OCI-LY3 (cell line): ENCODE results near the gene MTOR.
"Not testable (repeated sequence)": the region's sequence is repeated elsewhere in the genome, so short reads cannot be mapped to it uniquely, and the experiment has no call there.

Source experiments
- H2AFZ ChIP-seq: fragments of 200-600, 300-600 bp; shearing (Covaris generic); 2 replicates; pipeline ENCODE4 v1.6.0; 2014; ENCODE audit warnings: antibody characterized with exemption, low read depth, low read length
- H3K27ac ChIP-seq: fragments of 200-600, 300-600 bp; sonication (generic); 2 replicates; pipeline ENCODE4 v1.5.1; 2014; ENCODE audit warnings: mild to moderate bottlenecking, low read length, moderate library complexity, mixed read lengths
- H3K27me3 ChIP-seq: fragments of 200-600, 300-600 bp; sonication (generic); 2 replicates; pipeline ENCODE4 v1.6.1; 2014; ENCODE audit warnings: low read depth, low read length, mixed read lengths
- H3K36me3 ChIP-seq: fragments of 200-600, 300-600 bp; sonication (generic); replicated peaks from 2 replicates; pipeline ENCODE3; 2014; ENCODE audit warnings: low read depth, low read length, mixed read lengths
- H3K4me1 ChIP-seq: fragments of 300-600, 200-600 bp; sonication (generic); 2 replicates; pipeline ENCODE4 v1.6.1; 2014; ENCODE audit warnings: low read length, mixed read lengths
- H3K4me2 ChIP-seq: fragments of 200-600, 300-600 bp; sonication (generic); 2 replicates; pipeline ENCODE4 v1.6.1; 2014; ENCODE audit warnings: low read length, mixed read lengths
- H3K4me3 ChIP-seq: fragments of 300-600, 200-600 bp; sonication (generic); 2 replicates; pipeline ENCODE4 v1.5.1; 2014; ENCODE audit warnings: antibody characterized with exemption, mild to moderate bottlenecking, low read length, moderate library complexity
- H3K79me2 ChIP-seq: fragments of 300-600, 200-600 bp; shearing (Covaris generic); 2 replicates; pipeline ENCODE4 v1.6.1; 2014; ENCODE audit warnings: mild to moderate bottlenecking, low read length, mixed read lengths
- H3K9ac ChIP-seq: fragments of 300-600, 200-600 bp; shearing (Covaris generic); 2 replicates; pipeline ENCODE4 v1.6.0; 2014; ENCODE audit warnings: mild to moderate bottlenecking, low read length, moderate library complexity
- H3K9me3 ChIP-seq: fragments of 200-600, 300-600 bp; shearing (Covaris generic); 2 replicates; pipeline ENCODE4 v1.6.1; 2014; ENCODE audit warnings: low read length, mixed read lengths; ENCODE audit not compliant: insufficient read depth
- H4K20me1 ChIP-seq: fragments of 200-600, 300-600 bp; sonication (generic); 2 replicates; pipeline ENCODE4 v1.6.1; 2016; ENCODE audit warnings: low read length, mixed read lengths; ENCODE audit not compliant: insufficient read depth
- CTCF ChIP-seq: fragments of 200-600, 300-600 bp; sonication (generic); IDR thresholded peaks from 2 replicates; pipeline ENCODE4 v1.5.1; 2014; ENCODE audit warnings: antibody characterized with exemption, low read length, low read depth
- EZH2phosphoT487 ChIP-seq: fragments of 200-600 bp; shearing (Covaris generic); IDR thresholded peaks from 2 replicates; pipeline ENCODE4 v1.6.1; 2018; ENCODE audit warnings: antibody characterized with exemption, mixed run types, low read depth

The MTOR gene

DNA sequence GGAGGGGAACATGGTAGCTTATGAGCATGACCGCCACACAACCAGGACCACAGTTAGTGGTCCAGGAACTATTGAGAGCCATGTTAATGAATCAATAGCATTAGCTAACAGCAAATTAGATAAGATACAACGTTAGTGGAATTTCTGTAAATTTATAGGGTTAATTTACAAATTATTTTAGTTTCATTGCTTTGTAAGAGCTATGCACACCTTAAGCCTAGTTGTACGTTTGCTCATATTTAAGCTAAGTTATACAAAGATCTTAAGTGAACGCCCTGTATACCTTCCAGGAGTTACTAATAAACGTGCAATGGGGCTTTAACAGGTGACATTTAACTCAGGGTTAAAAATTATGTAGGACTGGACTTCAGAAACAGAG lies 163.4 kb downstream of the MTOR start:
- H3K4me2 ChIP-seq = peak overlapping the region; percentile 70
- TF ChIP-seq EZH2phosphoT487 (no peak), CTCF (no peak)
- H2AFZ ChIP-seq = peak overlapping the region; percentile 72; the same call in 1 of the 2 replicates
- no peaks in the 10 kb centered on the region for H4K20me1 ChIP-seq
- peaks cover 11% of the 10 kb centered on the region for H3K4me1 ChIP-seq
- H3K4me3 ChIP-seq = peak overlapping the region; percentile 96
- H3K79me2 ChIP-seq = peaks cover 18% of the 10 kb centered on the region
- H3K27me3 ChIP-seq = no peaks in the 10 kb centered on the region
- 0 out of 2 replicates have a peak overlapping the region, but pooled peaks have one; percentile 39 for H3K27ac ChIP-seq
- H3K36me3 ChIP-seq = no peaks in the 10 kb centered on the region
- no peaks in the 10 kb centered on the region for H3K9me3 ChIP-seq
- H3K9ac ChIP-seq = peak overlapping the region; percentile 84

DNA sequence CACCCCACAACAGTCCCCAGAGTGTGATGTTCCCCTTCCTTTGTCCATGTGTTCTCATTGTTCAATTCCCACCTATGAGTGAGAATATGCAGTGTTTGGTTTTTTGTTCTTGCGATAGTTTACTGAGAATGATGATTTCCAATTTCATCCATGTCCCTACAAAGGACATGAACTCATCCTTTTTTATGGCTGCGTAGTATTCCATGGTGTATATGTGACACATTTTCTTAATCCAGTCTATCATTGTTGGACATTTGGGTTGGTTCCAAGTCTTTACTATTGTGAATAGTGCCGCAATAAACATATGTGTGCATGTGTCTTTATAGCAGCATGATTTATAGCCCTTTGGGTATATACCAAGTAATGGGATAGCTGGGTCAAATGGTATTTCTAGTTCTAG lies 178.6 kb downstream of the MTOR start:
- not testable (repeated sequence) for H3K27me3 ChIP-seq, H3K4me3 ChIP-seq, H3K9me3 ChIP-seq, H3K79me2 ChIP-seq, H2AFZ ChIP-seq, H4K20me1 ChIP-seq, H3K4me1 ChIP-seq, H3K27ac ChIP-seq, H3K9ac ChIP-seq, H3K4me2 ChIP-seq
- H3K36me3 ChIP-seq = peaks cover 27% of the 10 kb centered on the region

GRCh38 chr1:11080931-11081330 lies 181.4 kb downstream of the MTOR start:
- Histone ChIP-seq H3K27me3 (no peaks in the 10 kb centered on the region), H3K4me3 (no peak overlapping the region), H2AFZ (no peak overlapping the region), H3K27ac (no peak overlapping the region), H3K79me2 (no peaks in the 10 kb centered on the region), H3K36me3 (peaks cover 20% of the 10 kb centered on the region), H3K4me2 (no peak overlapping the region), H3K9me3 (no peaks in the 10 kb centered on the region), H3K4me1 (no peaks in the 10 kb centered on the region), H4K20me1 (no peaks in the 10 kb centered on the region), H3K9ac (no peak overlapping the region)
- TF ChIP-seq CTCF = no peak
- no peak for TF ChIP-seq EZH2phosphoT487

- Histone ChIP-seq H3K27ac (no peak overlapping the region), H3K4me1 (peaks cover 6% of the 10 kb centered on the region), H3K79me2 (no peaks in the 10 kb centered on the region), H2AFZ (no peak overlapping the region), H4K20me1 (peaks cover 5% of the 10 kb centered on the region), H3K4me2 (no peak overlapping the region), H3K9me3 (no peaks in the 10 kb centered on the region), H3K9ac (no peak overlapping the region), H3K36me3 (peaks cover 33% of the 10 kb centered on the region), H3K4me3 (no peak overlapping the region), H3K27me3 (no peaks in the 10 kb centered on the region)
- no peak for TF ChIP-seq EZH2phosphoT487
- TF ChIP-seq CTCF = no peak
Observed at GRCh38 chr1:11078631-11079030, 183.7 kb downstream of the MTOR start.

- H3K9me3 ChIP-seq, H3K9ac ChIP-seq, H3K79me2 ChIP-seq, H3K4me3 ChIP-seq, H3K27me3 ChIP-seq, H2AFZ ChIP-seq: not testable (repeated sequence)
- peak overlapping the region; percentile 79 for H3K4me2 ChIP-seq
- H3K36me3 ChIP-seq = peaks cover 56% of the 10 kb centered on the region
- H4K20me1 ChIP-seq = peaks cover 28% of the 10 kb centered on the region
- H3K4me1 ChIP-seq = peaks cover 24% of the 10 kb centered on the region
- H3K27ac ChIP-seq = 0 out of 2 replicates have a peak overlapping the region, but pooled peaks have one; percentile 8
Observed at GRCh38 chr1:11073398-11073797, 189.0 kb downstream of the MTOR start.
